Astrocyte of the spinal cord (primary cell): Measurements from ENCODE around the gene COX20.

Experiments
- DNase-seq: peaks from one replicate; pipeline ENCODE4 v3.0.0; 2011; ENCODE audit warnings: low read depth, low spot score
- H3K4me3 ChIP-seq: 2 replicates; pipeline ENCODE4 v1.5.1; 2011; ENCODE audit warnings: low read depth, mild to moderate bottlenecking, low read length, moderate library complexity
- in situ Hi-C: cut with HindIII; loops from 2 replicates; pipeline ENCODE4 v1.10.0; 2017; ENCODE audit warnings: low sequenced_read_pairs
- TF ChIP-seq, protein P1 (sequence below): IDR thresholded peaks from 2 replicates; pipeline ENCODE4 v1.5.1; 2012; ENCODE audit warnings: low read depth, mild to moderate bottlenecking, low read length, inconsistent platforms

Gene COX20

DNA sequence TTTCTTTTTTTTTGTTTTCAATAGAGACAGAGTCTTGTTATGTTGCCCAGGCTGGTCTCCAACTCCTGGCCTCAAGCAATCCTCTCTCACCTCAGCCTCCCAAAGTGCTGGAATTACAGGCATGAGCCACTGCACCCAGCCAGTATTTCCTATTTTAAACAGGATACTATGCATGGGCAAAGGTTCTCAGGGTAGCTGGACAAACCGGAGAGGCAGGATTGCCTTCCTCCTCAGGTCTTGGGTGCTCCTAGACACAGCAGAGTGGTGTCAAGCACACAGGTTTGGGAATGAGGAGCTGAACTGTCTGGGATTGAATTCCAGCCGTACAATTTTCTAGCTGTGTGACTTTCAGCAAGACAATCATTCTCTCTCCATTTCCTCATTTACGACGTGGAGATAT lies 51.8 kb downstream of the COX20 start:
- DNase-seq: no peak
- TF ChIP-seq, protein P1, sequence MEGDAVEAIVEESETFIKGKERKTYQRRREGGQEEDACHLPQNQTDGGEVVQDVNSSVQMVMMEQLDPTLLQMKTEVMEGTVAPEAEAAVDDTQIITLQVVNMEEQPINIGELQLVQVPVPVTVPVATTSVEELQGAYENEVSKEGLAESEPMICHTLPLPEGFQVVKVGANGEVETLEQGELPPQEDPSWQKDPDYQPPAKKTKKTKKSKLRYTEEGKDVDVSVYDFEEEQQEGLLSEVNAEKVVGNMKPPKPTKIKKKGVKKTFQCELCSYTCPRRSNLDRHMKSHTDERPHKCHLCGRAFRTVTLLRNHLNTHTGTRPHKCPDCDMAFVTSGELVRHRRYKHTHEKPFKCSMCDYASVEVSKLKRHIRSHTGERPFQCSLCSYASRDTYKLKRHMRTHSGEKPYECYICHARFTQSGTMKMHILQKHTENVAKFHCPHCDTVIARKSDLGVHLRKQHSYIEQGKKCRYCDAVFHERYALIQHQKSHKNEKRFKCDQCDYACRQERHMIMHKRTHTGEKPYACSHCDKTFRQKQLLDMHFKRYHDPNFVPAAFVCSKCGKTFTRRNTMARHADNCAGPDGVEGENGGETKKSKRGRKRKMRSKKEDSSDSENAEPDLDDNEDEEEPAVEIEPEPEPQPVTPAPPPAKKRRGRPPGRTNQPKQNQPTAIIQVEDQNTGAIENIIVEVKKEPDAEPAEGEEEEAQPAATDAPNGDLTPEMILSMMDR: no peak
- in situ Hi-C loops: no loop called here
- H3K4me3 ChIP-seq: no peak overlapping the region

DNA sequence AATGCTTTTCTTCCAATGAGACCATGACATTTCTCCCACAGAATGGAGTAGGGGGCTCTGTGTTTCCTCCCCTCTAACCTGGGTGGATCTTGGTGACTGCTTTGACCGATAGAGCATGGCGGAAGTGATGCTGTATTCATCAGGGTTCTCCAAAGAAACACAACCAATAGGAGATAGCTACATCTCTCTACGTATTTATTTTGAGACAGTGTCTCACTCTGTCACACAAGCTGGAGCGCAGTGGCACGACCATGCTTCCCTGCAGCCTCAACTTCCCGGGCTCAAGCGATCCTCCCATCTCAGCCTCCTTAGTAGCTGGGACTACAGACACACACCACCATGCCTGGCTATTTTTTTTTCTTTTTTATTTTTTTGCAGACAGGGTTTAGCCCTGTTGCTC lies 58.4 kb downstream of the COX20 start:
- H3K4me3 ChIP-seq: no peak overlapping the region
- TF ChIP-seq, protein P1: no peak
- in situ Hi-C loops: no loop called here
- no peak for DNase-seq
